GM21786 (cell line): ENCODE measurements around the gene CABLES2.

Experiments
- ATAC-seq: cut with Tn5 transposase; IDR thresholded peaks from one replicate; pipeline ENCODE4 v1.9.1; 2021; ENCODE audit not compliant: unreplicated experiment

Gene CABLES2

DNA sequence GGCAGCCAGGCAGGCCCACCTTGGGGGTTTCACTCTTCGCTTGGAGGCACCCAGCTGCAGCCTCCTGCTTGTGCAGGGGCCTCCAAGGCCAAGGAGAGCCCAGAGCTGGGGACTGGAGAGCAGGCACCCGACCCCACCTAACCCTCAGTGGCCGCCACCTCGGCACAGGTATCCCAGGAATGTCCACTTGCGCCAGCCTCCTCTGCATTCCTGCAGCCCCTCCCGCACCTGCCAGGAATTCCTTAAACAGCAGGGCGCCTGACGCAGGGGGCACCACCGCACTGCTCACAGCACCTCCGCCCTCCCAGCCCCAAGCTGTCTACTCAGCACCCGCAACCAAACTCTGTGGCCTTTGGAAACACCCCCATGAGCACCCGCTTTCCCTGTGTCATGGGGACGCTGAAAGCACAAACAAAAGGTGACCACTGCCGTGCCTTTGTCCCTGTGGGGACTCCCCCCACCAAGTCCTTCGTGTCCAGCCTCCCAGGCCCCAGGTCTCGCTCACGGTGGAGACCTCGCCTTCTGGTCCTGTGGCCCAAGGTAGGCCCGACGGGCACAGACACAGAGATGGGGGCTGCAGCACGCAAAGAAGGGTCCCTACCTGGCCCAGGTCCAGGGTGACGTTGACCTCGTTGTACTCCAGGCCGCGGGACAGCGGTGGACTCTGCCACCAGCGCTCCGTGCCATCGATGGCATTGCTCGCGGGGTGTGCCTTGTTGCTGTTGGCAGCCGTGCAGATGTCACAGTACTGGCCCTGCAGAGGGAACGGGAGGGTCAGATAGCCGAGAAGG, 45.1 kb downstream of the CABLES2 start:
- ATAC-seq = no peak

DNA sequence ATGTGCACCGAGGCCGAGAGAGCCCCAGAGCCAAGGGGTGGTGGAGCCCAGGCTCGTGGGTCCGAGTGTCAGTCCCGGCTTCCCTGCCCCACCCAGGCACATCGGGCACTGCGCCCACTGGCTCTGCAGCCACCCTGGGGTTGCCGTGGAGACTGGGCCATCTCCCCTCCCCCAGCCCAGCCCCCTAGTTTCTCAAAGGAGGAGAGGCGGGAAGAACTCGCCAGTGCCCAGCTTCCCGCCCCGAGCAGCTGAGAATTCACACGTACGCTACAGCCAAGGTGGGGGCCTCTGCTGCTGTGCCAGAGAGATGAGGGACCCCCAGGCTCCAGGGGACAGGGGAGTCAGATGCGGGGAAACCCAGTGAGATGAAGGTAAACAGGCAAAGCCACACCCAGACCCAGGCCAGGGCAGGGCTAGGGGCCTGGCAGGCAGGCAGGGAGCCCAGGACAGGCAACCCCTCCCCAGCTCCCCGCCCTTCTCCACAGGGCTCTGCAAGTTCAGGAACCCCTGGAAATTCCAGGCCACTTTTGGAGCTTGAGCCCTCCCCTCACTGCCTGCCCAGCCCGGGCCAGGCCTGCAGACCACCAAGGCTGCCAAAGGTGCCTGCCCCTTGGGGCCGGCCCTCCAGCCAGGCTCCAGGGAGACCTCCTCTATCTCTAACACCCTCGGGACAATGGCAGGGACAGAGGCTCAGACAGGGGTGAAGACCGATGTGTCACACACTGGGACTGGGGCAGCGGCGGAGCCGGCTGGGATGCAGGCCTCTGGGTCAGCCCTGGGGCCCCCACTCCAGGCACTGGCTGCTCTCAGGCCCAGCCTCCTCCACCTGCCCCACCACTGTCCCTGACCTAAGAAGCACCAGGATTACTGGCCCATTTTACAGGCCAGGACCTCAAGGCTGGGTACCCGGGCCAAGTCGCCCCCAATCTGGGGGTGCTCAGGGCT, 46.0 kb downstream of the CABLES2 start:
- ATAC-seq = no peak

- no peak for ATAC-seq
Observed at GRCh38 chr20:62359491-62360121, 47.5 kb downstream of the CABLES2 start.

GRCh38 chr20:62359043-62359490, 48.0 kb downstream of the CABLES2 start:
- ATAC-seq = no peak

DNA sequence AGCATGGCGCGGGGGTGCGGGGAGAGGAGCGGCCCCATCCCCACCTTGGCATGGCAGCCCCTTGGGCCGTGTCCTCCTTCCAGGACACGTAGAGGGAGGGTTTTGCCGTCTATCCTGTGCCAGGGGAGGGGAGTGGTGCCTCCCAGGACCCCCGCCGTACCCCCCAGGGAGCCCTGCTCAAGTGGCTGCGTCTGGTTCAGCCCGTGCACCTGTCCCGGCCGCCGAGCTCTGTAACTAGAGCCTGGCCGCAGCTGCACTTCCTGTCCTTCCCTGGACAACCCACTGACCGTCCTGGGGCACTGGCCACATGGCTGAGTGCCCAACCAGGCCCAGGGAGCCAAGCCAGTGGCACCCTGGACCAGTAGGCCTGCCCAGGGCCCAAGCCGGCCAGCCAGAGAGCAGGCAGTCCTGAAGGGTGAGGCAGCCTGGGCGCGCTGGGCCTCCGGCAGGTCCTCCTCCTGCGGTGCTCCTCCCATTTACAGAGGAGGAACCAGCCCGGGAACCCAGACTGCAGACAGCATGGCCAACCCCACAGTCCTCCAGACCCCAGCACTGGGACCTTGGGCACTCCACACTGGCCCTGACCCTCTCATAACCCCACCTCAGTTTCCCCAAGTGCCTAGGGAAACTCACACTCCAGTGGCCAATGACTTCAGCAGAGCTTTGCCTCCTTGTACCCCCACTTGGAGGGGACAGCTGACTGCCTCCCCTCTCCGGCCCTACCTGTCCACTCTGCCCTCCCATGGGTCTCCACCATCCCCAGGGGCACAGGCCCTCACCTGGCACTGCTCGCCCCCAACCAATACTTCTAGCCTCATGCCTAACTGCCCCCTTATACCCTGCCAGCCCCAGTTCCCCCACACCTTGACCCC, 48.7 kb downstream of the CABLES2 start:
- no peak for ATAC-seq

GRCh38 chr20:62357681-62358080, 49.4 kb downstream of the CABLES2 start:
- ATAC-seq = no peak

- no peak for ATAC-seq
Observed at GRCh38 chr20:62357187-62357667, 49.9 kb downstream of the CABLES2 start.

GRCh38 chr20:62356589-62357186, 50.4 kb downstream of the CABLES2 start:
- no peak for ATAC-seq

DNA sequence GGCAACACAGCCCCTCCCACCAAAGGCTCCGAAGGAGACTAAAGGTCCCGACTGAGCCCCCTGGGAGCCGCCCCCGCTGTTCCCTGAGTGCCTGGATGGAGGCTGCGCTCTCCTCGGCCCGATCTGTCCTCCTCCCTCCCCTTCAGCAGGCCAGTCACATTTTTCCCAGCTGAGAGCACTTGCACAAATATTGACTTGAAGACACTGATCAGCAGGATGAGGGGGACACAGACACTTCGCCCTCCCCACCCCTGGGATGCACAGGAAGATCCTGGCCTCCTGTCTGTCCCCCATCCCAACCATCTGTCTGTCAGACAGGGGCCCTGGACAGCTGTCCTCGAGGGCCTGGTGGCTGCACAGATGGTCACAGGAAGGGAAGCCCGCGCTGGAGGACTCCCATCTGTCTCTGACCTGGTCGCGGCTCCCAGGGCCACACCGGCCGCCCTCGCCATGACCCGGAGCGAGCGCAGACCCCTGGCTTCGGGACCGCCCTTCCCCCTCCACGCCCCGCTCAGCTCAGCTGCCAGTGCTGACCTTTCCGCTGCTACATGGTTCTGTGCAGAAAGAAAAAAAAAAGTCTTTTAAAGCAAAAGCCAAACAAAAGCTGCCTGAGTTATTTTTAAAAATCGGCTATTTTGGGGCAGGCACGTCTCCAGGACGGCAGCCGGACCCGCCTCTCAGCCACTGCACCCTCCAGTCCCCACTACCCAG, 51.1 kb downstream of the CABLES2 start:
- ATAC-seq = no peak

DNA sequence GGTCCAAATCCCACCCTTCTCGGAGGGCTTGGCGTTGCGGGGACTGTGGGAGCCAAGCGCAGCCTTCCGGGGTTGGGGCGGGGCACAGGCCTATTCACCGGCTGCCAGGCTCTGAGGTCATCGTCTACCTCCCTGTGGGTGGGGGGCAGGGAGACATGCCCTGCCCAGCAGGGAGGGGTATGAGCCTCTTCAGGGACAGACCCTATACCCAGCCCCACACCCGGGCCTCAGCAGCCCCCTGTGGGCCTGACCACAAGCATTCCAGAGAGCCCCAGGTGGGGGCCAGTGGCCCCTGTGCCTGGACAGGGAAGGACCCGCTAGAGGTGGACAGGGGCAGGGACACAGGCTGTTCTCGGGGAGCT, 51.6 kb downstream of the CABLES2 start:
- ATAC-seq = no peak

DNA sequence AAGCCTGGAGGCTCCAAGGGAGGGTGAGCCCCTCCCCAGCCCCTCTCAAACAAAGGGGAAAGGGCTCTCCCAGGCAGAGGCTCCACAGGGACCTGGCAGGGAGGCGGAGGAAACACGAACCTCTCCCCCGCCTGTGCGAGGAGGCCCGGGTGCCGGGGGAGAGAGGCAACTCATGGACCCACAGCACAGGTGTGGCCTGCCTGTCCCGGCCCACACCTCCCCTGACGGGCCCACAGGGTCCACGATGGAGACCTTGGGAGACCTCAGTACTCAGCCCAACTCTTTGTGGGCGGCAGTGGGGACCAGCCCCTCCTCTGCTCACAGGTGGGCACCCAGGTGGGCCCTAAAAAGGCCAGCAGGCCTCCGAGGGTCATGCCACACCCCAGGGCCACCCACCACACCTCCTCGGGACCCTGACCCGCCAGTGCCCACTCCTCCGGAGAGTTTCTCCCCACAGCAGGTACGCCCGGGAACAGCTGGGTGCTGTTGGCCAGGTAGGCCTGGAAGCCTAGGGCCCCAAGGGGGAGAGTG, 52.2 kb downstream of the CABLES2 start:
- no peak for ATAC-seq

- ATAC-seq = no peak
Observed at GRCh38 chr20:62354031-62354808, 52.9 kb downstream of the CABLES2 start.

DNA sequence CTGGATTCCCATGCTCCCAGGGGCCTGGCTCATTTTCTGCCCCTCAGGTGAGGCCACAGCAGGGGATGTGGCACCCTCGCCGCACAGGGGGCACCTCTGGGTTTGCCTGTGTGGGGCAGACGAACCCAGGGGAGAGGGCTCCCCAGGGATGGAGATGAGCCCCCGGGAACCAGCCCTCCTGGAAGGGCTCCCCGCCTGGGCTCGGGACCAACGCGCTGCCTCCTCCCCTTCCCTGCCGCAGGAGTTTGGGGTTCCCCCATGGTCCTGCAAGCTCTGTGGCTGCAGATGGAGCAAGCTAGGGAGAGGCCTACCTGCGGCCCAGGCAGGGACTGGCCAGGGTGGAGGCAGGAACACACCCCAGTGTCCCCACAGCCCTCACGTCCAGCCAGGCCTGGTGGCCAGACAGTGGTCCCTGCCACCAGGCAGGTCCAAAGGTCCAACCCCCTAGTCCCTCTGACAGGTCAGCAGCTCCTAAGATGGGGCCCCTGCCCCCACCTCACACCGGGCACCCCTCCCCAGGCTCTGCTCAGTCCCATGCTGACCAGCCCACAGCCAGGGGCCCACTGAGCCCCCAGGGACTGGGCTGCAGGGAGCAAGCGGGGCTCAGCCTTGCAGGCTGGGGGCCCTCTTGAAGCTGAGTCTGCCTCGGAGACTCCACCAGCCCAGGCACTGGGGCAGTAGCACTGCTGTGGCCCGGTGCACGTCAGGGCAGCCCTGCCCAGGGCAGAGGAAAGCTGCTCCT, 53.6 kb downstream of the CABLES2 start:
- no peak for ATAC-seq

GRCh38 chr20:62352402-62353288, 54.4 kb downstream of the CABLES2 start:
- ATAC-seq = no peak

DNA sequence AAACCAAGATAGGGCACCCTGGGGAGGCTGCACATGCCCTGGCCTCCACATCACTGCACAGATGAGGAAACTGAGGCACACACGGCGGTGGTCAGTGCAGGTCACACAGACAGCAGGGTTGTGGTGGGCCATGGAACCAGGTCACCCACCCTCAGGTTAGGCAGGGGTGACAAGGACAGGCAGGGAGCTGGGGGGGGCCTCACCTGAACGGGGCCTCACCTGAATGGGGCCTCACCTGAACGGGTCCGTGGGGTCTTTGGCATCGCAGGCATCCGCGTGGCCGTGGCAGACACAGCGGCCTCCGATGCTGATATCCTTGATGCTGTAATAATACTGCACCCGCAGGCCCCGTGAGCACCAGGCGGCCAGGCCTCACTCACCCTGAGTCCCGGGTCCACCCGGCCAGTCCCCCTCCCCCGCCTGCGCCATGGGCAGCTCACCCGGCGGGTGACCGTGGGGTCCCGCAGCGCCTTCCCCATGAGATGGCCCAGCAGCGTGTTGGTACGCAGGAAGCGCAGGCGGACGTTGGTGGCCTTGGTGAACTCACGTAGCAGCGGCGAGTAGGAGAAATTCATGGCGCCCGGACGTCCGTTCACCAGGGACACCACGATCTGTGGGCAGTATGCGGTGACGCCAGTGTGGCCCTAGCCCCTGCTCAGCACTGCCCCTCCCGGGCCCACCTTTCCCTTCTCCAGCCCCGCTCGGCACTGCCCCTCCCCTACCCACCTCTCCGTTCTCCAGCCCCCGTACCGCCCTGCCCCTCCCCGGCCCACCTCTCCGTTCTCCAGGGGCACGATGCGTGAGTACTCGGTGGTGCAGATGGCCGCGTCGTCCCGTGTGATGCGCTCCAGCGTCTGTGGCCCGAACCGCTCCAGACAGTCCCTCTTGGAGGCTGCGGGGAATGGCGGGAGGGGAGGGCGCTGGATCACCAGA, 55.4 kb downstream of the CABLES2 start:
- no peak for ATAC-seq
